ENCODE measurements around the gene BCR. TPM values are rescaled to one million over a fixed set of nuclear protein-coding genes. Genes with fewer than 3 reads are reported as not detected.

BCR gene
- total RNA-seq, 4 donors from 2014 or later, result 70.5 to 102 (median 84.1) TPM

DNA sequence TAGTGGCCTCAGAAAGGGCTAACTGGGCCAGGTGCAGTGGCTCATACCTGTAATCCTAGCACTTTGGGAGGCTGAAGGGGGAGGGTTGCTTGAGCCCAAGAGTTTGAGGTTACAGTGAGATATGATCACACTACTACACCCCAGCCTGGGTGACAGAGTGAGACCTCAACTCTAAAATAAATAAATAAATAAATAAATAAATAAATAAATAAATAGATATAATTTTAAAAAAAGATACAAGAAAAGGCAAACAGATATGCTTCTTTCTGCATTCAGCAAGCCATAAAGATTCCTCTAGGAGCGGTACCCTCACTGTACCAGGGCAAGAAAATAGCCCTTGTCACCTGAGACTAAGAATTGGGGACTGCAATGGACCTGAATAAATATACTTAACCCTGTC lies 37.2 kb upstream of the BCR start:
- WGBS, 2 donors, result 97 to 100% methylated on average over 1 of the region's 1 CpG
- no peak overlapping the region for H3K4me3 ChIP-seq (ENCODE audit: low read depth, poor library complexity, severe bottlenecking)
- no peak for TF ChIP-seq POLR2A (IDR thresholded peaks at IDR 0.05)
- TF ChIP-seq, protein P1, sequence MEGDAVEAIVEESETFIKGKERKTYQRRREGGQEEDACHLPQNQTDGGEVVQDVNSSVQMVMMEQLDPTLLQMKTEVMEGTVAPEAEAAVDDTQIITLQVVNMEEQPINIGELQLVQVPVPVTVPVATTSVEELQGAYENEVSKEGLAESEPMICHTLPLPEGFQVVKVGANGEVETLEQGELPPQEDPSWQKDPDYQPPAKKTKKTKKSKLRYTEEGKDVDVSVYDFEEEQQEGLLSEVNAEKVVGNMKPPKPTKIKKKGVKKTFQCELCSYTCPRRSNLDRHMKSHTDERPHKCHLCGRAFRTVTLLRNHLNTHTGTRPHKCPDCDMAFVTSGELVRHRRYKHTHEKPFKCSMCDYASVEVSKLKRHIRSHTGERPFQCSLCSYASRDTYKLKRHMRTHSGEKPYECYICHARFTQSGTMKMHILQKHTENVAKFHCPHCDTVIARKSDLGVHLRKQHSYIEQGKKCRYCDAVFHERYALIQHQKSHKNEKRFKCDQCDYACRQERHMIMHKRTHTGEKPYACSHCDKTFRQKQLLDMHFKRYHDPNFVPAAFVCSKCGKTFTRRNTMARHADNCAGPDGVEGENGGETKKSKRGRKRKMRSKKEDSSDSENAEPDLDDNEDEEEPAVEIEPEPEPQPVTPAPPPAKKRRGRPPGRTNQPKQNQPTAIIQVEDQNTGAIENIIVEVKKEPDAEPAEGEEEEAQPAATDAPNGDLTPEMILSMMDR (IDR thresholded peaks at IDR 0.05), result no peak
- intact Hi-C loops (cut with DNase I; ENCODE audit: low total_unique reads), result no loop called here
- no peak for DNase-seq (ENCODE audit: low spot score in 2 of 2)

GRCh38 chr22:23144432-23144831 lies 35.9 kb upstream of the BCR start:
- no peak for DNase-seq (ENCODE audit: low spot score in 2 of 2)
- TF ChIP-seq, protein P1 (IDR thresholded peaks at IDR 0.05), result no peak
- TF ChIP-seq POLR2A (IDR thresholded peaks at IDR 0.05), result no peak
- H3K4me3 ChIP-seq (ENCODE audit: low read depth, poor library complexity, severe bottlenecking), result no peak overlapping the region
- intact Hi-C loops (cut with DNase I; ENCODE audit: low total_unique reads), result no loop called here
- 96 to 99% methylated on average over 4 of the region's 4 CpGs for whole genome bisulfite sequencing, 2 donors

GRCh38 chr22:23144932-23145877 lies 35.1 kb upstream of the BCR start, which contains the start of gene RAB36:
Gene RAB36 (plus strand): TSS chr22:23145477. CDS start chr22:23146617, 1,140 bp downstream.
- H3K4me3 ChIP-seq (ENCODE audit: low read depth, poor library complexity, severe bottlenecking), result peak within 1 kb of the TSS; percentile 11
- TF ChIP-seq, protein P1 (IDR thresholded peaks at IDR 0.05), result no peak
- no peak for TF ChIP-seq POLR2A (IDR thresholded peaks at IDR 0.05)
- WGBS, 2 donors, result 2 to 5% methylated on average over 58 of the region's 62 CpGs
- DNase-seq (ENCODE audit: low spot score in 2 of 2), result peak; percentile 95 to 98
- intact Hi-C loops (cut with DNase I; ENCODE audit: low total_unique reads), result no loop called here

DNA sequence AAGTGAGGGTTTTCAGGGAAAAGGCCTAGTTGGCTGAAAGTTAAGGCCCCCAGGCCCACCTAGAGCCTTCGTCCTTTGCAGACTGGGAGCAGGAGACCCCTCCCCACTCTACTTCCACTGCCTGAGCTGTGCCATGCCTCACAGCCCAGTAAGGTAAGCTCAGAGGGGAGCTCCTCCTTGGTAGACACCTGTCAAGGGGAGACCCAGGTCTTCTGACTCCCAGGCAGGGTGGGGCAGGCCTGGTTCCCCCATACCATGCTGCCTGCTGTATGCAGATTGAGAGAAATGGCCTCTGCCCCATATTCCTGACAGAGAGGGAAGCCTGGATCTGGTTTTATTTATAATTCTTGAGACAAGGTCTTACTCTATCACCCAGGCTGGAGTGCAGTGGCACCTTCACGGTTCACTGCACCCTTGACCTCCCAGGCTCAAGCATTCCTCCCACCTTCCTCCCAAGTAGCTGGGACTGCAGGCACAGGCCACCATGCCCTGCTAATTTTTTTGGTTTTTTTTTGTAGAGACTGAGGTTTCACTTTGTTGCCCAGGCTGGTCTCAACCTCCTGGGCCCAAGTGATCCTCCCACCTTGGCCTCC lies 34.3 kb upstream of the BCR start:
- no peak for TF ChIP-seq POLR2A (IDR thresholded peaks at IDR 0.05)
- TF ChIP-seq, protein P1 (IDR thresholded peaks at IDR 0.05), result no peak
- no peak overlapping the region for H3K4me3 ChIP-seq (ENCODE audit: low read depth, poor library complexity, severe bottlenecking)
- intact Hi-C loops (cut with DNase I; ENCODE audit: low total_unique reads), result no loop called here
- no peak for DNase-seq (ENCODE audit: low spot score in 2 of 2)
- WGBS, 2 donors, result 64 to 67% methylated on average over 2 of the region's 2 CpGs

GRCh38 chr22:23146478-23147205 lies 33.7 kb upstream of the BCR start:
- DNase-seq (ENCODE audit: low spot score in 2 of 2), result no peak
- H3K4me3 ChIP-seq (ENCODE audit: low read depth, poor library complexity, severe bottlenecking), result no peak overlapping the region
- intact Hi-C loops (cut with DNase I; ENCODE audit: low total_unique reads), result no loop called here
- 73 to 83% methylated on average over 8 of the region's 8 CpGs for WGBS, 2 donors
- TF ChIP-seq POLR2A (IDR thresholded peaks at IDR 0.05), result no peak
- TF ChIP-seq, protein P1 (IDR thresholded peaks at IDR 0.05), result no peak
